ENCODE measurements around the gene COL5A3. TPM values are rescaled to one million over a fixed set of nuclear protein-coding genes. Genes with fewer than 3 reads are reported as not detected.

The COL5A3 gene
- total and polyA plus RNA-seq, 2 experiments from 2014 or later: 1.0 to 1.2 TPM

GRCh38 chr19:9981406-9982260, 28.7 kb downstream of the COL5A3 start (continued):
- TF ChIP-seq REST (IDR thresholded peaks at IDR 0.05; ENCODE audit: unreplicated experiment): no peak

DNA sequence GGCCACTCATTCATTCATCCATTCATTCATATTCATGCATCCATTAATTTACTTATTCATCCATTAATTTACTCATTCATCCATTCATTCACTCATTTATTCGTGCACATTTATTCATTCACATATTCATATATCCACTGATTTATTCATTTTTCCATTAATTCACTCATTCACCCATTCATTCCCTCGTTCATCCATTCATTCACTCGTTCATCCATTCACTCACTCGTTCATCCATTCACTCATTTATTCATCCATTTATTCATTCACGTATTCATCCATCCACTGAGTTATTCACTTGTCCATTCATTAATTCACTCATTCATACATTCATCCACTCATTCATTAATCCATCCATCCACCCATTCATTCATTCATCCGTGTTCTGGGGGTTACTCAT, 38.2 kb downstream of the COL5A3 start:
- no peak overlapping the region for H3K4me2 ChIP-seq
- peaks cover 6% of the 10 kb centered on the region; the same call in 1 of the 2 replicates for H3K27me3 ChIP-seq (ENCODE audit: insufficient read depth)
- H3K27ac ChIP-seq (ENCODE audit: low read depth): no peak overlapping the region
- Mint-ChIP-seq H3K9me3 (no peaks in the 10 kb centered on the region; the same call in 2 of the 3 replicates), H3K4me3 (no peak overlapping the region), H3K27ac (no peak overlapping the region), H3K36me3 (ENCODE audit: low read depth) (no peaks in the 10 kb centered on the region; the same call in 2 of the 3 replicates), H3K27me3 (ENCODE audit: insufficient read depth, low read depth, poor library complexity) (peaks cover 7% of the 10 kb centered on the region), H3K4me1 (peaks cover 4% of the 10 kb centered on the region)
- H2AFZ ChIP-seq: no peak overlapping the region
- ATAC-seq: no peak
- no peaks in the 10 kb centered on the region for H3K79me2 ChIP-seq (replicated peaks; ENCODE audit: insufficient read depth)
- H3F3A ChIP-seq (replicated peaks; ENCODE audit: low read depth): no peaks in the 10 kb centered on the region
- DNase-seq (ENCODE audit: low spot score): no peak
- no peak for TF ChIP-seq NANOG (IDR thresholded peaks at IDR 0.05; ENCODE audit: borderline replicate concordance)
- no peak for TF ChIP-seq JUNB (IDR thresholded peaks at IDR 0.05; ENCODE audit: unreplicated experiment)
- TF ChIP-seq REST (IDR thresholded peaks at IDR 0.05; ENCODE audit: unreplicated experiment): no peak
- TF ChIP-seq, protein P1, sequence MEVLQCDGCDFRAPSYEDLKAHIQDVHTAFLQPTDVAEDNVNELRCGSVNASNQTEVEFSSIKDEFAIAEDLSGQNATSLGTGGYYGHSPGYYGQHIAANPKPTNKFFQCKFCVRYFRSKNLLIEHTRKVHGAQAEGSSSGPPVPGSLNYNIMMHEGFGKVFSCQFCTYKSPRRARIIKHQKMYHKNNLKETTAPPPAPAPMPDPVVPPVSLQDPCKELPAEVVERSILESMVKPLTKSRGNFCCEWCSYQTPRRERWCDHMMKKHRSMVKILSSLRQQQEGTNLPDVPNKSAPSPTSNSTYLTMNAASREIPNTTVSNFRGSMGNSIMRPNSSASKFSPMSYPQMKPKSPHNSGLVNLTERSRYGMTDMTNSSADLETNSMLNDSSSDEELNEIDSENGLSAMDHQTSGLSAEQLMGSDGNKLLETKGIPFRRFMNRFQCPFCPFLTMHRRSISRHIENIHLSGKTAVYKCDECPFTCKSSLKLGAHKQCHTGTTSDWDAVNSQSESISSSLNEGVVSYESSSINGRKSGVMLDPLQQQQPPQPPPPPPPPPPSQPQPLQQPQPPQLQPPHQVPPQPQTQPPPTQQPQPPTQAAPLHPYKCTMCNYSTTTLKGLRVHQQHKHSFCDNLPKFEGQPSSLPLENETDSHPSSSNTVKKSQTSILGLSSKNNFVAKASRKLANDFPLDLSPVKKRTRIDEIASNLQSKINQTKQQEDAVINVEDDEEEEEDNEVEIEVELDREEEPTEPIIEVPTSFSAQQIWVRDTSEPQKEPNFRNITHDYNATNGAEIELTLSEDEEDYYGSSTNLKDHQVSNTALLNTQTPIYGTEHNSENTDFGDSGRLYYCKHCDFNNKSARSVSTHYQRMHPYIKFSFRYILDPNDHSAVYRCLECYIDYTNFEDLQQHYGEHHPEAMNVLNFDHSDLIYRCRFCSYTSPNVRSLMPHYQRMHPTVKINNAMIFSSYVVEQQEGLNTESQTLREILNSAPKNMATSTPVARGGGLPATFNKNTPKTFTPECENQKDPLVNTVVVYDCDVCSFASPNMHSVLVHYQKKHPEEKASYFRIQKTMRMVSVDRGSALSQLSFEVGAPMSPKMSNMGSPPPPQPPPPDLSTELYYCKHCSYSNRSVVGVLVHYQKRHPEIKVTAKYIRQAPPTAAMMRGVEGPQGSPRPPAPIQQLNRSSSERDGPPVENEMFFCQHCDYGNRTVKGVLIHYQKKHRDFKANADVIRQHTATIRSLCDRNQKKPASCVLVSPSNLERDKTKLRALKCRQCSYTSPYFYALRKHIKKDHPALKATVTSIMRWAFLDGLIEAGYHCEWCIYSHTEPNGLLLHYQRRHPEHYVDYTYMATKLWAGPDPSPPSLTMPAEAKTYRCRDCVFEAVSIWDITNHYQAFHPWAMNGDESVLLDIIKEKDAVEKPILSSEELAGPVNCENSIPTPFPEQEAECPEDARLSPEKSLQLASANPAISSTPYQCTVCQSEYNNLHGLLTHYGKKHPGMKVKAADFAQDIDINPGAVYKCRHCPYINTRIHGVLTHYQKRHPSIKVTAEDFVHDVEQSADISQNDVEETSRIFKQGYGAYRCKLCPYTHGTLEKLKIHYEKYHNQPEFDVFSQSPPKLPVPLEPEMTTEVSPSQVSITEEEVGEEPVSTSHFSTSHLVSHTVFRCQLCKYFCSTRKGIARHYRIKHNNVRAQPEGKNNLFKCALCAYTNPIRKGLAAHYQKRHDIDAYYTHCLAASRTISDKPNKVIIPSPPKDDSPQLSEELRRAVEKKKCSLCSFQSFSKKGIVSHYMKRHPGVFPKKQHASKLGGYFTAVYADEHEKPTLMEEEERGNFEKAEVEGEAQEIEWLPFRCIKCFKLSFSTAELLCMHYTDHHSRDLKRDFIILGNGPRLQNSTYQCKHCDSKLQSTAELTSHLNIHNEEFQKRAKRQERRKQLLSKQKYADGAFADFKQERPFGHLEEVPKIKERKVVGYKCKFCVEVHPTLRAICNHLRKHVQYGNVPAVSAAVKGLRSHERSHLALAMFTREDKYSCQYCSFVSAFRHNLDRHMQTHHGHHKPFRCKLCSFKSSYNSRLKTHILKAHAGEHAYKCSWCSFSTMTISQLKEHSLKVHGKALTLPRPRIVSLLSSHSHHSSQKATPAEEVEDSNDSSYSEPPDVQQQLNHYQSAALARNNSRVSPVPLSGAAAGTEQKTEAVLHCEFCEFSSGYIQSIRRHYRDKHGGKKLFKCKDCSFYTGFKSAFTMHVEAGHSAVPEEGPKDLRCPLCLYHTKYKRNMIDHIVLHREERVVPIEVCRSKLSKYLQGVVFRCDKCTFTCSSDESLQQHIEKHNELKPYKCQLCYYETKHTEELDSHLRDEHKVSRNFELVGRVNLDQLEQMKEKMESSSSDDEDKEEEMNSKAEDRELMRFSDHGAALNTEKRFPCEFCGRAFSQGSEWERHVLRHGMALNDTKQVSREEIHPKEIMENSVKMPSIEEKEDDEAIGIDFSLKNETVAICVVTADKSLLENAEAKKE (CRISPR knock-in tag; IDR thresholded peaks at IDR 0.05): no peak
- H3K9me2 ChIP-seq (ENCODE audit: insufficient read depth): no peaks in the 10 kb centered on the region
- H3K36me3 ChIP-seq (ENCODE audit: insufficient read depth): no peaks in the 10 kb centered on the region
- no peak overlapping the region for H3K4me3 ChIP-seq
- H4K20me1 ChIP-seq (replicated peaks; ENCODE audit: insufficient read depth): no peaks in the 10 kb centered on the region
- H3K4me1 ChIP-seq (ENCODE audit: insufficient read depth): peaks cover 5% of the 10 kb centered on the region; the same call in 1 of the 2 replicates
